Measurements from ENCODE around the gene DGKZ. TPM values are rescaled to one million over a fixed set of nuclear protein-coding genes. Genes with fewer than 3 reads are reported as not detected.

Gene DGKZ
- total and polyA plus RNA-seq, 2 donors from 2014 or later = 48.5 to 50.6 TPM

- peak; percentile 68 to 85 (median 70) for DNase-seq
- no peak for FAIRE-seq
- Histone ChIP-seq H3K36me3 (ENCODE audit: control insufficient read depth in 2 of 3, insufficient read depth in 3 of 3, low read length in 3 of 3) (no peaks in the 10 kb centered on the region), H3K27me3 (ENCODE audit: control insufficient read depth, insufficient read depth, low read length) (no peaks in the 10 kb centered on the region), H3K9ac (ENCODE audit: low read length in 3 of 3) (peak overlapping the region in 1 of 3 donors; percentile 29), H3K27ac (ENCODE audit: low read depth in 2 of 2, low read length in 2 of 2) (peak overlapping the region in 1 of 2 donors; percentile 18), H3K4me3 (ENCODE audit: low read length in 3 of 3) (no peak overlapping the region), H3K4me1 (ENCODE audit: control insufficient read depth in 2 of 3, insufficient read depth in 2 of 3, low read depth in 1 of 3, low read length in 3 of 3) (peaks cover 0 to 35% (median 21%) of the 10 kb centered on the region in 3 donors), H3K9me3 (ENCODE audit: control insufficient read depth in 2 of 3, insufficient read depth in 1 of 3, low read length in 3 of 3) (no peaks in the 10 kb centered on the region)
- TF ChIP-seq CTCF (IDR thresholded peaks at IDR 0.05; ENCODE audit: borderline replicate concordance, extremely low read depth, insufficient read depth) = peak; percentile 73
- intact Hi-C loops (cut with DNase I) = no loop called here
These were observed 5.0 kb downstream of the DGKZ start for GRCh38 chr11:46352063-46352841.

- DNase-seq (no peak), FAIRE-seq (no peak)
- intact Hi-C loops (cut with DNase I) = no loop called here
- Histone ChIP-seq H3K27me3 (ENCODE audit: control insufficient read depth, insufficient read depth, low read length) (no peaks in the 10 kb centered on the region), H3K36me3 (ENCODE audit: control insufficient read depth in 2 of 3, insufficient read depth in 3 of 3, low read length in 3 of 3) (no peaks in the 10 kb centered on the region), H3K4me3 (ENCODE audit: low read length in 3 of 3) (no peak overlapping the region), H3K4me1 (ENCODE audit: control insufficient read depth in 2 of 3, insufficient read depth in 2 of 3, low read depth in 1 of 3, low read length in 3 of 3) (peaks cover 0 to 31% (median 27%) of the 10 kb centered on the region in 3 donors), H3K27ac (ENCODE audit: low read depth in 2 of 2, low read length in 2 of 2) (no peak overlapping the region), H3K9ac (ENCODE audit: low read length in 3 of 3) (no peak overlapping the region), H3K9me3 (ENCODE audit: control insufficient read depth in 2 of 3, insufficient read depth in 1 of 3, low read length in 3 of 3) (no peaks in the 10 kb centered on the region)
- TF ChIP-seq CTCF (IDR thresholded peaks at IDR 0.05; ENCODE audit: borderline replicate concordance, extremely low read depth, insufficient read depth) = no peak
These were observed 6.4 kb downstream of the DGKZ start for GRCh38 chr11:46353698-46354097.

- DNase-seq (no peak), FAIRE-seq (no peak)
- Histone ChIP-seq H3K9ac (ENCODE audit: low read length in 3 of 3) (no peak overlapping the region), H3K4me1 (ENCODE audit: control insufficient read depth in 2 of 3, insufficient read depth in 2 of 3, low read depth in 1 of 3, low read length in 3 of 3) (peaks cover 0 to 22% (median 20%) of the 10 kb centered on the region in 3 donors), H3K27me3 (ENCODE audit: control insufficient read depth, insufficient read depth, low read length) (no peaks in the 10 kb centered on the region), H3K9me3 (ENCODE audit: control insufficient read depth in 2 of 3, insufficient read depth in 1 of 3, low read length in 3 of 3) (no peaks in the 10 kb centered on the region), H3K36me3 (ENCODE audit: control insufficient read depth in 2 of 3, insufficient read depth in 3 of 3, low read length in 3 of 3) (no peaks in the 10 kb centered on the region), H3K4me3 (ENCODE audit: low read length in 3 of 3) (no peak overlapping the region), H3K27ac (ENCODE audit: low read depth in 2 of 2, low read length in 2 of 2) (no peak overlapping the region)
- intact Hi-C loops (cut with DNase I) = no loop called here
- TF ChIP-seq CTCF (IDR thresholded peaks at IDR 0.05; ENCODE audit: borderline replicate concordance, extremely low read depth, insufficient read depth) = no peak
These were observed 9.7 kb downstream of the DGKZ start for GRCh38 chr11:46356924-46357482.

Data from kidney (tissue), 14 donors.